ENCODE data around the gene RGS14.
A peak's percentile ranks its signal among the peaks of the same experiment; 100 is the strongest.

RGS14 gene

GRCh38 chr5:177362610-177363507 lies 5.1 kb downstream of the RGS14 start:
- H3K27ac Mint-ChIP-seq, result peak overlapping the region; percentile 76
- H3K9me3 Mint-ChIP-seq, result no peaks in the 10 kb centered on the region
- H3K4me1 Mint-ChIP-seq, result peaks cover 74% of the 10 kb centered on the region
- H3K27me3 Mint-ChIP-seq, result no peaks in the 10 kb centered on the region
- peak overlapping the region; percentile 74 for H3K4me3 Mint-ChIP-seq
- peak; percentile 63 for ATAC-seq
- H3K36me3 Mint-ChIP-seq (ENCODE audit: low read depth), result no peaks in the 10 kb centered on the region
- DNase-seq, result peak; percentile 77

GRCh38 chr5:177363565-177363964 lies 5.8 kb downstream of the RGS14 start:
- Mint-ChIP-seq H3K4me3 (peak overlapping the region; percentile 34), H3K36me3 (ENCODE audit: low read depth) (peaks cover 4% of the 10 kb centered on the region), H3K27me3 (no peaks in the 10 kb centered on the region), H3K4me1 (peaks cover 71% of the 10 kb centered on the region), H3K9me3 (no peaks in the 10 kb centered on the region), H3K27ac (no peak overlapping the region)
- no peak for DNase-seq
- no peak for ATAC-seq

- Mint-ChIP-seq H3K4me1 (peaks cover 71% of the 10 kb centered on the region), H3K4me3 (peak overlapping the region; percentile 57), H3K9me3 (no peaks in the 10 kb centered on the region), H3K36me3 (ENCODE audit: low read depth) (peaks cover 10% of the 10 kb centered on the region), H3K27me3 (no peaks in the 10 kb centered on the region), H3K27ac (peak overlapping the region; percentile 84)
- ATAC-seq (peak; percentile 58), DNase-seq (no peak)
Measured at GRCh38 chr5:177364159-177364962, 6.6 kb downstream of the RGS14 start.

GRCh38 chr5:177365845-177366527 lies 8.3 kb downstream of the RGS14 start:
- DNase-seq, result no peak
- Mint-ChIP-seq H3K36me3 (ENCODE audit: low read depth) (peaks cover 12% of the 10 kb centered on the region), H3K4me3 (no peak overlapping the region), H3K27ac (no peak overlapping the region), H3K27me3 (no peaks in the 10 kb centered on the region), H3K4me1 (peaks cover 63% of the 10 kb centered on the region), H3K9me3 (no peaks in the 10 kb centered on the region)
- ATAC-seq, result no peak

- ATAC-seq (no peak), DNase-seq (no peak)
- Mint-ChIP-seq H3K4me1 (peaks cover 61% of the 10 kb centered on the region), H3K27ac (no peak overlapping the region), H3K27me3 (no peaks in the 10 kb centered on the region), H3K9me3 (no peaks in the 10 kb centered on the region), H3K4me3 (no peak overlapping the region), H3K36me3 (ENCODE audit: low read depth) (peaks cover 12% of the 10 kb centered on the region)
Measured at GRCh38 chr5:177366528-177367322, 9.0 kb downstream of the RGS14 start.

- Mint-ChIP-seq H3K27me3 (no peaks in the 10 kb centered on the region), H3K36me3 (ENCODE audit: low read depth) (peaks cover 12% of the 10 kb centered on the region)
Measured at GRCh38 chr5:177367323-177367848, 9.7 kb downstream of the RGS14 start.

GRCh38 chr5:177367981-177368868 lies 10.5 kb downstream of the RGS14 start:
- peaks cover 61% of the 10 kb centered on the region for H3K4me1 Mint-ChIP-seq
- H3K27me3 Mint-ChIP-seq, result no peaks in the 10 kb centered on the region
- ATAC-seq (no peak), DNase-seq (no peak)
- no peak overlapping the region for H3K4me3 Mint-ChIP-seq
- H3K9me3 Mint-ChIP-seq, result no peaks in the 10 kb centered on the region
- peaks cover 14% of the 10 kb centered on the region for H3K36me3 Mint-ChIP-seq (ENCODE audit: low read depth)
- H3K27ac Mint-ChIP-seq, result no peak overlapping the region

More at GRCh38 chr5:177367323-177367848, 9.7 kb downstream of the RGS14 start:
- DNase-seq, result no peak
- Mint-ChIP-seq H3K4me1 (peaks cover 60% of the 10 kb centered on the region), H3K4me3 (no peak overlapping the region), H3K9me3 (no peaks in the 10 kb centered on the region), H3K27ac (no peak overlapping the region)
- ATAC-seq, result no peak

GRCh38 chr5:177368869-177369644 lies 11.3 kb downstream of the RGS14 start:
- H3K4me1 Mint-ChIP-seq, result peaks cover 60% of the 10 kb centered on the region
- no peaks in the 10 kb centered on the region for H3K27me3 Mint-ChIP-seq
- peaks cover 14% of the 10 kb centered on the region for H3K36me3 Mint-ChIP-seq (ENCODE audit: low read depth)
- ATAC-seq (no peak), DNase-seq (peak; percentile 36)
- peak overlapping the region; percentile 15 for H3K27ac Mint-ChIP-seq
- no peaks in the 10 kb centered on the region for H3K9me3 Mint-ChIP-seq
- no peak overlapping the region for H3K4me3 Mint-ChIP-seq

GRCh38 chr5:177369645-177370440 lies 12.1 kb downstream of the RGS14 start:
- H3K36me3 Mint-ChIP-seq (ENCODE audit: low read depth), result peaks cover 14% of the 10 kb centered on the region
- peaks cover 56% of the 10 kb centered on the region for H3K4me1 Mint-ChIP-seq
- ATAC-seq (no peak), DNase-seq (no peak)
- H3K9me3 Mint-ChIP-seq, result no peaks in the 10 kb centered on the region
- H3K4me3 Mint-ChIP-seq, result no peak overlapping the region
- H3K27ac Mint-ChIP-seq, result peak overlapping the region; percentile 15
- no peaks in the 10 kb centered on the region for H3K27me3 Mint-ChIP-seq

GRCh38 chr5:177370488-177371119 lies 12.9 kb downstream of the RGS14 start:
- ATAC-seq, result peak; percentile 45
- Mint-ChIP-seq H3K4me1 (peaks cover 52% of the 10 kb centered on the region), H3K36me3 (ENCODE audit: low read depth) (peaks cover 14% of the 10 kb centered on the region), H3K9me3 (no peaks in the 10 kb centered on the region), H3K27ac (no peak overlapping the region), H3K4me3 (no peak overlapping the region), H3K27me3 (no peaks in the 10 kb centered on the region)
- DNase-seq, result peak; percentile 41

GRCh38 chr5:177371120-177372033 lies 13.7 kb downstream of the RGS14 start:
- no peaks in the 10 kb centered on the region for H3K27me3 Mint-ChIP-seq

More at GRCh38 chr5:177371120-177372033, 13.7 kb downstream of the RGS14 start:
- no peak for DNase-seq
- Mint-ChIP-seq H3K27ac (no peak overlapping the region), H3K9me3 (no peaks in the 10 kb centered on the region), H3K4me1 (peaks cover 47% of the 10 kb centered on the region), H3K4me3 (no peak overlapping the region), H3K36me3 (ENCODE audit: low read depth) (peaks cover 14% of the 10 kb centered on the region)
- ATAC-seq, result no peak

Data from activated naive CD8-positive, alpha-beta T cell treated with anti-CD3 and anti-CD28 coated beads, Interleukin-2, amount 50 U/mL, for 24 hours (primary cell).